Progenitor cell of endocrine pancreas (in vitro differentiated cells): ENCODE data around the gene IPCEF1. TPM values are rescaled to one million over a fixed set of nuclear protein-coding genes. Genes with fewer than 3 reads are reported as not detected.
A peak's percentile ranks its signal among the peaks of the same experiment; 100 is the strongest.

Source experiments
- DNase-seq: peaks from one replicate; pipeline ENCODE4 v3.0.0; 2021; ENCODE audit warnings: low spot score; ENCODE audit not compliant: unreplicated experiment
- H3K27ac Mint-ChIP-seq: 2 replicates; pipeline ENCODE4 v1.8.0; 2021; ENCODE audit warnings: mild to moderate bottlenecking, moderate library complexity, mixed read lengths
- H3K27me3 Mint-ChIP-seq: 2 replicates; pipeline ENCODE4 v1.8.0; 2021; ENCODE audit warnings: mixed read lengths
- H3K36me3 Mint-ChIP-seq: 2 replicates; pipeline ENCODE4 v1.8.0; 2022; ENCODE audit warnings: mixed read lengths; ENCODE audit not compliant: insufficient read depth
- H3K4me1 Mint-ChIP-seq: 2 replicates; pipeline ENCODE4 v1.8.0; 2021; ENCODE audit warnings: low read depth, mixed read lengths
- H3K4me3 Mint-ChIP-seq: 2 replicates; pipeline ENCODE4 v1.8.0; 2021; ENCODE audit warnings: low read depth, mild to moderate bottlenecking, moderate library complexity, mixed read lengths
- H3K9me3 Mint-ChIP-seq: 2 replicates; pipeline ENCODE4 v1.8.0; 2021; ENCODE audit warnings: low read depth, mixed read lengths
- total RNA-seq: library from RNA; stranded (reverse); gene quantifications from 2 replicates; pipeline ENCODE4 v1.2.1, GENCODE V29; 2021
- TF ChIP-seq, protein P1 (sequence below): fragments of 200-600 bp; sonication (generic); IDR thresholded peaks from one replicate; pipeline ENCODE4 v1.5.0; 2021; ENCODE audit warnings: antibody characterized with exemption, mild to moderate bottlenecking; ENCODE audit not compliant: unreplicated experiment

Gene IPCEF1
- total RNA-seq, 1 donor from 2014 or later, result 0.77 TPM

DNA sequence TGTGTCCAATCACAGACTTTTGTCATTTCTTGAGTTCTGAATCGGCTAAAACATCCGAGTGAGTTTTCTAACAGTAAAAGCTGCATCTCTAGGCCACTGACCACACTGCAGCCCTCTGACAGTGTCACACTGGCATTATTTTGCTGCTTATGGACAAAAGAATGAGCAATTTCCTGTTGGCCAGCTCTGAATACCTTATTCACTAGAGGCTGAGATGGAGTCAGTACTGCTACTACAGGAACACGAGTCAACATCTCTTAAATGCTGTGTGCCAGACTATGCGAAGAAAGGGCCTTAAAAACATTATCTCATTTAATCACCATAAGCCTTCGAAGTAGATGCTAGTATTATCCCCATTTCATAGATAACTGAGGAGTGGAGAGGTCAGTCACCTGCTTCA lies 42.5 kb upstream of the IPCEF1 start:
- no peak for DNase-seq
- H3K27ac Mint-ChIP-seq, result no peak overlapping the region
- H3K4me3 Mint-ChIP-seq, result no peak overlapping the region
- H3K27me3 Mint-ChIP-seq, result no peaks in the 10 kb centered on the region
- TF ChIP-seq, protein P1, sequence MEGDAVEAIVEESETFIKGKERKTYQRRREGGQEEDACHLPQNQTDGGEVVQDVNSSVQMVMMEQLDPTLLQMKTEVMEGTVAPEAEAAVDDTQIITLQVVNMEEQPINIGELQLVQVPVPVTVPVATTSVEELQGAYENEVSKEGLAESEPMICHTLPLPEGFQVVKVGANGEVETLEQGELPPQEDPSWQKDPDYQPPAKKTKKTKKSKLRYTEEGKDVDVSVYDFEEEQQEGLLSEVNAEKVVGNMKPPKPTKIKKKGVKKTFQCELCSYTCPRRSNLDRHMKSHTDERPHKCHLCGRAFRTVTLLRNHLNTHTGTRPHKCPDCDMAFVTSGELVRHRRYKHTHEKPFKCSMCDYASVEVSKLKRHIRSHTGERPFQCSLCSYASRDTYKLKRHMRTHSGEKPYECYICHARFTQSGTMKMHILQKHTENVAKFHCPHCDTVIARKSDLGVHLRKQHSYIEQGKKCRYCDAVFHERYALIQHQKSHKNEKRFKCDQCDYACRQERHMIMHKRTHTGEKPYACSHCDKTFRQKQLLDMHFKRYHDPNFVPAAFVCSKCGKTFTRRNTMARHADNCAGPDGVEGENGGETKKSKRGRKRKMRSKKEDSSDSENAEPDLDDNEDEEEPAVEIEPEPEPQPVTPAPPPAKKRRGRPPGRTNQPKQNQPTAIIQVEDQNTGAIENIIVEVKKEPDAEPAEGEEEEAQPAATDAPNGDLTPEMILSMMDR, result no peak
- H3K4me1 Mint-ChIP-seq, result peaks cover 3% of the 10 kb centered on the region
- peaks cover 13% of the 10 kb centered on the region for H3K36me3 Mint-ChIP-seq
- H3K9me3 Mint-ChIP-seq, result no peaks in the 10 kb centered on the region

DNA sequence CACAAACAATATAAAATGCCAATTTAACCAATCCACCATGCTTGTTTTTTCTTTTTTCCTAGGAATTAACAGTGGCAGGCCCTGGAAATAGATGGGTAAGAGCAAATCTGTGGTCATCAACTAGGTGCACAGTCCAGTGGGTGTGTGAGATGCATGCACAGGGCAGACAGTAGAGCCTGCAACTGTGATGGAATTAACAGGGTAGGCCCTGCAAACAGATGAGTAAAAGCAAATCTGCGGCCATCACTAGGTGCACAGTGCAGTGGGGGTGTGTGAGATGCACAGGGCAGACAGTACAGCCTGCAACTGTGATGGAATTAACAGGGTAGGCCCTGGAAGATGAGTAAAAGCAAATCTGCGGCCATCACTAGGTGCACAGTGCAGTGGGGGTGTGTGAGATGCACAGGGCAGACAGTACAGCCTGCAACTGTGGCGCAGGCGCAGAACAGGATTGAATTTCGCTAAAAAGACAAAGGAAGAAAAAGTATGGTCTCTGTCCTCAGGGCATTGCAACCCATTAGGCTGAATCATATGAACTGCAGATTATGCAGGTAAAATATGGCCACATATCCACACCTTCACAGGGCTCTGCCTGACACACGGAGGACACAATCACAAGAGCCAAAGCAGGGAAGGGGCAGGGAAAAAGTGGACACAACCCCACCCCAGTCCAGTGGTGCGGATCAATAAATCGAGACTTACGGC lies 41.0 kb upstream of the IPCEF1 start:
- H3K4me1 Mint-ChIP-seq, result peaks cover 3% of the 10 kb centered on the region
- TF ChIP-seq, protein P1, result no peak
- H3K27me3 Mint-ChIP-seq, result no peaks in the 10 kb centered on the region

DNA sequence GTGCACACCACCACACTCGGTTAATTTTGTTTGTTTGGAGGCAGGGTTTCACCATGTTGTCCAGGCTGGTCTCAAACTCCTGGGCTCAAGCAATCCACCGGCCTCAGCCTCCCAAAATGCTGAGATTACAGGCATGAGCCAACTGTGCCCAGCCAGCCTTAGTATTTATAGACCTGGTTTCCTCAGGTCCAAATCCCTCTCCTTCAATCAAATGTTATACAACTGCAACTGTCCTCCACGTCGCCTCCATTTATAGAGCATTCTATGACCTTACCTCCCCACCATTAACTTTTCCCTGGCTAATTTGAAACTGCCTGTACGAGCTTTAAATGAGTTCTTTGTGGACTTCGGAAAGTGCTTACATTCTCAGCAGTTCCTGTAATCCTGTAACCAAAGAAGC lies 39.3 kb upstream of the IPCEF1 start:
- TF ChIP-seq, protein P1, result no peak
- no peak for DNase-seq
- no peak overlapping the region for H3K27ac Mint-ChIP-seq
- no peak overlapping the region for H3K4me3 Mint-ChIP-seq
- peaks cover 3% of the 10 kb centered on the region for H3K4me1 Mint-ChIP-seq
- no peaks in the 10 kb centered on the region for H3K27me3 Mint-ChIP-seq
- peaks cover 4% of the 10 kb centered on the region for H3K36me3 Mint-ChIP-seq
- no peaks in the 10 kb centered on the region for H3K9me3 Mint-ChIP-seq

More for the DNA sequence above, 41.0 kb upstream of the IPCEF1 start:
- no peak overlapping the region for H3K27ac Mint-ChIP-seq
- H3K4me3 Mint-ChIP-seq, result no peak overlapping the region
- H3K9me3 Mint-ChIP-seq, result no peaks in the 10 kb centered on the region
- H3K36me3 Mint-ChIP-seq, result peaks cover 11% of the 10 kb centered on the region
- DNase-seq, result no peak

DNA sequence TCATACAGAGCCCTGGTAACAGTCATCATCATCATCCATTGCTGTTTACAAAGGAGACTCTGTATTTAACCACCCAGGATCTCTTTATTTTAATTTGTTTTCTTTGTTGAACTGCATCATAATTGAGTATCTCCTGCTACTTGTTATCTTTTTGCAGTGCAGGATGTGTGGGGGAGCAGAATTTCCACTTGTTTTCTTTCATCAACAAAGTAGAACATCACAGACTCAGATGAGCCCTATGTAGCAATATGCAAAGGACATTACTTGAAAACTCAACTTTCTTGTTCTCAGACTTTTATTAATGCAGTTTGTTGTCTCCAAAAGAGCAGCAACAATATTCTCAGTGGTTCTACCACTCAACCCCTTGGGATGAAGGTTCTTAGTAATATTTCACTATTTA lies 38.7 kb upstream of the IPCEF1 start:
- H3K27me3 Mint-ChIP-seq, result no peaks in the 10 kb centered on the region
- H3K27ac Mint-ChIP-seq, result no peak overlapping the region
- no peak for DNase-seq
- H3K4me1 Mint-ChIP-seq, result peaks cover 3% of the 10 kb centered on the region
- no peak overlapping the region for H3K4me3 Mint-ChIP-seq
- H3K36me3 Mint-ChIP-seq, result peaks cover 4% of the 10 kb centered on the region
- TF ChIP-seq, protein P1, result no peak
- no peaks in the 10 kb centered on the region for H3K9me3 Mint-ChIP-seq

DNA sequence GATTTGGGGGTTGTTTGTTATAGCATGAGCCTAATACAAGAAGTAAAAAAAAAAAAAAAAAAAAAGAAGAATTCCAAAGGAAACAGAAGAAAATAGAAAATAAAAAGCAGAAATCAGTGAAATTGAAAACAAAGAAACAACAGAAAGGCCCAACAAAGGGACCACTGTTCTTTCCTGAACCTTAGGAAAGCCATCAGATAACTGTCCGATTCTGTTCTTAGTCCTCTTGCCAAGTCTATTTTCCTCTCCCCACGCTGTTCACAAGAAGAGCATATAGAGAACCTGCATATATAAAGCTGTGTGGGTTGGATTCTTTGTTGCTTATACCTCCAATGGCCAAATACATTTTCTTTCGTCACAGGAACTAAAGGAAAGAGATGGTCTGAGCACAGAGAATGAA lies 38.0 kb upstream of the IPCEF1 start:
- Mint-ChIP-seq H3K9me3 (peaks cover under 1% of the 10 kb centered on the region), H3K36me3 (peaks cover 6% of the 10 kb centered on the region), H3K4me1 (peaks cover 3% of the 10 kb centered on the region), H3K4me3 (no peak overlapping the region), H3K27me3 (no peaks in the 10 kb centered on the region), H3K27ac (peak overlapping the region; percentile 7)
- TF ChIP-seq, protein P1, result no peak
- DNase-seq, result no peak
